ENCODE results near the gene SLC1A3.

The SLC1A3 gene

GRCh38 chr5:36733183-36733582 lies 126.8 kb downstream of the SLC1A3 start:
- no peak overlapping the region for H3K4me3 ChIP-seq (ENCODE audit: low read depth, low read length)
- no peak for TF ChIP-seq CTCF (IDR thresholded peaks at IDR 0.05; ENCODE audit: borderline replicate concordance, insufficient read depth, low read depth, low read length)

GRCh38 chr5:36734422-36734821 lies 128.0 kb downstream of the SLC1A3 start:
- no peak; the same call in 1 of the 2 replicates for TF ChIP-seq CTCF (IDR thresholded peaks at IDR 0.05; ENCODE audit: borderline replicate concordance, insufficient read depth, low read depth, low read length)
- H3K4me3 ChIP-seq (ENCODE audit: low read depth, low read length) = no peak overlapping the region

- no peak overlapping the region for H3K4me3 ChIP-seq (ENCODE audit: low read depth, low read length)
- TF ChIP-seq CTCF (IDR thresholded peaks at IDR 0.05; ENCODE audit: borderline replicate concordance, insufficient read depth, low read depth, low read length) = no peak
These were observed 129.5 kb downstream of the SLC1A3 start for GRCh38 chr5:36735891-36736290.

All from GM12875 (cell line).